HG03066 (cell line): ENCODE data around the gene MAB21L4.

Source experiments
- ATAC-seq: cut with Tn5 transposase; IDR thresholded peaks from one replicate; pipeline ENCODE4 v1.9.1; 2021; ENCODE audit warnings: low read depth; ENCODE audit not compliant: unreplicated experiment

Gene MAB21L4

GRCh38 chr2:240884745-240885144 lies 11.2 kb downstream of the MAB21L4 start:
- no peak for ATAC-seq

GRCh38 chr2:240884221-240884620 lies 11.7 kb downstream of the MAB21L4 start:
- ATAC-seq, result no peak

GRCh38 chr2:240881913-240882312 lies 14.0 kb downstream of the MAB21L4 start:
- no peak for ATAC-seq

GRCh38 chr2:240879105-240879504 lies 16.9 kb downstream of the MAB21L4 start:
- ATAC-seq, result no peak

GRCh38 chr2:240878341-240878936 lies 17.5 kb downstream of the MAB21L4 start:
- ATAC-seq, result no peak

GRCh38 chr2:240877460-240878340 lies 18.3 kb downstream of the MAB21L4 start:
- ATAC-seq, result no peak

- no peak for ATAC-seq
These were observed 19.3 kb downstream of the MAB21L4 start for GRCh38 chr2:240876475-240877251.

- ATAC-seq, result no peak
These were observed 19.9 kb downstream of the MAB21L4 start for GRCh38 chr2:240876035-240876474.

- ATAC-seq, result no peak
These were observed 20.5 kb downstream of the MAB21L4 start for GRCh38 chr2:240875228-240876034.

GRCh38 chr2:240874715-240875227 lies 21.2 kb downstream of the MAB21L4 start:
- no peak for ATAC-seq

GRCh38 chr2:240873805-240874714 lies 21.9 kb downstream of the MAB21L4 start:
- ATAC-seq, result no peak

- no peak for ATAC-seq
These were observed 22.7 kb downstream of the MAB21L4 start for GRCh38 chr2:240873098-240873788.

- no peak for ATAC-seq
These were observed 23.4 kb downstream of the MAB21L4 start for GRCh38 chr2:240872317-240873097.

- ATAC-seq, result no peak
These were observed 24.6 kb downstream of the MAB21L4 start for GRCh38 chr2:240871071-240871958.

GRCh38 chr2:240869956-240870875 lies 25.7 kb downstream of the MAB21L4 start:
- ATAC-seq, result no peak
